Occipital lobe (tissue), 2 donors: ENCODE data around the gene LIMS1. TPM values are rescaled to one million over a fixed set of nuclear protein-coding genes. Genes with fewer than 3 reads are reported as not detected.
"Not testable (repeated sequence)": the region's sequence is repeated elsewhere in the genome, so short reads cannot be mapped to it uniquely, and the experiment has no call there.

Source experiments
- DNase-seq: peaks from one replicate; lab custom pipeline; 2025; lab: John Stamatoyannopoulos, UW
- total RNA-seq: library from RNA; depleted of rRNA; stranded (reverse); fragments of >200 nt; gene quantifications from one replicate; pipeline ENCODE4 v1.2.3, GENCODE V29; 2014

The LIMS1 gene
- total RNA-seq, 1 donor from 2014 or later: 18.1 TPM

GRCh38 chr2:108586116-108586515, 51.8 kb downstream of the LIMS1 start:
- no peak for DNase-seq

GRCh38 chr2:108586631-108587030, 52.4 kb downstream of the LIMS1 start:
- DNase-seq: no peak

GRCh38 chr2:108587621-108588020, 53.4 kb downstream of the LIMS1 start:
- DNase-seq: no peak

GRCh38 chr2:108588070-108588668, 53.9 kb downstream of the LIMS1 start:
- no peak for DNase-seq

GRCh38 chr2:108589372-108589771, 55.1 kb downstream of the LIMS1 start:
- DNase-seq: no peak

GRCh38 chr2:108589781-108590180, 55.5 kb downstream of the LIMS1 start:
- DNase-seq: no peak

- DNase-seq: no peak
These were observed 56.9 kb downstream of the LIMS1 start for GRCh38 chr2:108591163-108591562.

- DNase-seq: no peak
These were observed 59.4 kb downstream of the LIMS1 start for GRCh38 chr2:108593547-108594098.

- no peak for DNase-seq
These were observed 60.1 kb downstream of the LIMS1 start for GRCh38 chr2:108594132-108594981.

- no peak for DNase-seq
These were observed 60.8 kb downstream of the LIMS1 start for GRCh38 chr2:108594982-108595464.

GRCh38 chr2:108595771-108596170, 61.5 kb downstream of the LIMS1 start:
- not testable (repeated sequence) for DNase-seq

GRCh38 chr2:108597105-108597744, 63.0 kb downstream of the LIMS1 start:
- DNase-seq: not testable (repeated sequence)

- not testable (repeated sequence) for DNase-seq
These were observed 66.9 kb downstream of the LIMS1 start for GRCh38 chr2:108601199-108601598.

- no peak for DNase-seq
These were observed 68.2 kb downstream of the LIMS1 start for GRCh38 chr2:108602422-108602821.

GRCh38 chr2:108604196-108604595, 69.9 kb downstream of the LIMS1 start:
- DNase-seq: no peak

GRCh38 chr2:108605947-108606346, 71.7 kb downstream of the LIMS1 start:
- DNase-seq: no peak

- no peak for DNase-seq
These were observed 73.5 kb downstream of the LIMS1 start for GRCh38 chr2:108607706-108608301.

GRCh38 chr2:108611021-108611420, 76.8 kb downstream of the LIMS1 start:
- no peak for DNase-seq

- no peak for DNase-seq
These were observed 77.9 kb downstream of the LIMS1 start for GRCh38 chr2:108612153-108612513.

- no peak for DNase-seq
These were observed 78.4 kb downstream of the LIMS1 start for GRCh38 chr2:108612514-108613183.
